ENCODE measurements around the gene PNLIPRP2. TPM values are rescaled to one million over a fixed set of nuclear protein-coding genes. Genes with fewer than 3 reads are reported as not detected.

PNLIPRP2 gene
- 1.2 TPM for total RNA-seq

- no peak for DNase-seq (ENCODE audit: low spot score)
These were observed at the start of gene PNLIPRP2 for GRCh38 chr10:116620423-116621400. TSS of gene PNLIPRP2 (plus strand) at chr10:116620953.

DNA sequence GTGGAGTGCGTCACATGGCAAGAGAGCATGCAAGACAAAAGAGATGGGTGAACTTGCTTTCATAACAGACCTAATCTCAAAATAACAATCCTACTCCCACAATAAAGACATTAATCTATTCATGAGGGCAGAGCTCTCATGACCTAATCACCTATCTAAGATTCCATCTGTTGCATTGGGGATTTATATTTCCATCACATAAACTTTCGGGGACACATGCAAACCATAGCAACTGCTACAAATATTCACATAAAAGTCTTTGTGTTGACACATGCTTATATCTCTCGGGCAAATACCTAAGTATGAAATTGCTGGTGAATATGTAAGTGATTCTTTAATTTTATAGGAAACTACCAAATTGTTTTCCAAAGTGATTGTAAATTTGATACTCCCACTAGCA is 46.0 kb upstream of the PNLIPRP2 start:
- no peak for DNase-seq (ENCODE audit: low spot score)

- no peak for DNase-seq (ENCODE audit: low spot score)
These were observed 32.7 kb upstream of the PNLIPRP2 start for GRCh38 chr10:116587878-116588591.

DNA sequence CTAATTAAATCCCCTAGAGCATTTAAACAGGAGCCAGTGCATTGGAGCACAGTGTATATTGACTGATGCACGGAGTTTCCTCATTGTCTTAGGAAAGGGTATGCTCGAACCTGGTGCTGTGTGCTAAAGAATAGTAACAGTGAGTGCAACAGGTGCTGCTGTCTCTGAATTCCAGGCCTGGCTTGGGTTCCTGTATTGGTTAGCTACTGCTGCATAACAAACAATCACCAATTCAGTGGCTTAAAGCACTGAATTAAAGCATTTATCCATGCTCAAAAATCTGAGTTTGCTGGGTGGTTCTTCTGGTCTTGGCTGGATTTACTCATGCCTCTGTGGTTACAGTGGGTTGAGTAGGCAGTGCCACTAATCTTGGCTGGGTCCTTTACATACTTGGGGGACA is 31.8 kb upstream of the PNLIPRP2 start:
- no peak for DNase-seq (ENCODE audit: low spot score)

DNA sequence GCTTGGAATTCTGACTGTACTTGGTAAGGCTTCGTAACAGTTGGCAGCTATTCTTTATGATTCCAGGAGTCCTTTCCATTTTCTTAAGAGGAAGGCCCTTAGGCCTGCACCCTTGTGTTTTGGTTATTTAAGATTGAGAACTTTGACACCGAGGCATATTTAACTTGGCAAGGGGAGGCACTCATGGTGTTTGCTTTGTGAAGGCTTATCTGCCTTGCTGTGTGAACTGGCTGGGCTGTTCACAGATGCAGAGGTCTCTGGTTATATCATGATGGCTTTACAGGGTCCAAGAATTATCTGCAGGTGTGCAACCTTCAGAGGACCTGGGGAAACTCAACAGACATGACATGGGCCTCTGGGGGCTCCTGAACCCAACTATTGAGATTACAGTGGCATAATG is 30.8 kb upstream of the PNLIPRP2 start:
- DNase-seq (ENCODE audit: low spot score): no peak

GRCh38 chr10:116590590-116591444 is 29.9 kb upstream of the PNLIPRP2 start, which contains the start of gene PNLIPRP1:
TSS of gene PNLIPRP1 (plus strand) at chr10:116590959. CDS start at chr10:116591130, 171 bp downstream.
- DNase-seq (ENCODE audit: low spot score): no peak

GRCh38 chr10:116593139-116593740 is 27.5 kb upstream of the PNLIPRP2 start:
- DNase-seq (ENCODE audit: low spot score): no peak

- DNase-seq (ENCODE audit: low spot score): no peak
These were observed 26.2 kb upstream of the PNLIPRP2 start for GRCh38 chr10:116594525-116595035.

- no peak for DNase-seq (ENCODE audit: low spot score)
These were observed 24.7 kb upstream of the PNLIPRP2 start for GRCh38 chr10:116596062-116596461.

- DNase-seq (ENCODE audit: low spot score): no peak
These were observed 23.2 kb upstream of the PNLIPRP2 start for GRCh38 chr10:116597543-116597942.

GRCh38 chr10:116598329-116598728 is 22.4 kb upstream of the PNLIPRP2 start:
- DNase-seq (ENCODE audit: low spot score): no peak

DNA sequence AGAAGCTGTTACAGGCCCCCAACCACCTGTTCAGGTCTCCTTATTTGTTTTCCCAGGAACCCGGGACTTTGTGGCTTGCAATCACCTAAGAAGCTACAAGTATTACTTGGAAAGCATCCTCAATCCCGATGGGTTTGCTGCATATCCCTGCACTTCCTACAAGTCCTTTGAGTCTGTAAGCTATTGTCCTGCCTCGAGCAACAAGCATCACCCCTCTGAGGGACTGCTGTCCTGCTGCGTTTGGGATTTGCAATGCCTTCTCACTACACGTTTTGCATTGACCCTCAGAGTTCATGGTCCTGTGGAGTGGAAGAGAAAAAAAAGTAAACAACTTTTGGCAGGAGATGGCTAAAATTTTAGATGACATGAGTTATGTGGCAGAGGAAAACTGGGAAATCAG is 20.8 kb upstream of the PNLIPRP2 start:
- DNase-seq (ENCODE audit: low spot score): no peak

DNA sequence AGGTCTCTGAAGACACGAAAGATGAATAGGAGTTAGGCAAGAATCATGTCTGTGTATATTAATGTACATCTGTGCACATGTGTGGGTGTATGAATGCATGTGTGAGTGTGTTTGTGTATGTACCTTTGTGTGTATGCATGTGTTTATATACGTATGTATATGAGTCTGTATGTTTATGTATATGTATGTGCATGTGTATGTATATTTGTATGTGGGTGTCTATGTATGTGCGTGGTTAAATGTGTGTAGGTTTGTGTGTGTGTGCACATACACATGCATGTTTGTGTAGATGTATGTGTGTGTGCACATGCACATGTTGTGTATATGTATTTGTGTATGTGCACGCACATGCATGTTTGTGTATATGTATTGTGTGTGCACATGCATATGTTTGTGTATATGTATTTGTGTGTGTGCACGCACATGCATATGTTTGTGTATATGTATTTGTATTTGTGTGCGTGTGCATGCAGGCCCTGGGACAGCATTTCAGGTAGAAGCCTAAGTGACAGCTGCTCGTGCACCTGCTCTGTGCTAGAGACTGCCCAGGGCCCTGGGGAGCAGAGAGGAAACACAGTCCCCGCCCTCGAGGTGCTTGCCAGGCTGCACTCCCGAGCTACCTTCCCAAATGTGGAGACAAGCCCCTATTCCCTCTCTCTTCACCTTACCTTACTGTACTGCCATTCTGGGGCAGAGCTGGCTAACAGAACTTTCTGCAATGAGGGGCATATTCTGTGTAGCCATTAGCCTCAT is 17.9 kb upstream of the PNLIPRP2 start:
- no peak for DNase-seq (ENCODE audit: low spot score)

GRCh38 chr10:116606061-116606483 is 14.7 kb upstream of the PNLIPRP2 start:
- DNase-seq (ENCODE audit: low spot score): no peak

DNA sequence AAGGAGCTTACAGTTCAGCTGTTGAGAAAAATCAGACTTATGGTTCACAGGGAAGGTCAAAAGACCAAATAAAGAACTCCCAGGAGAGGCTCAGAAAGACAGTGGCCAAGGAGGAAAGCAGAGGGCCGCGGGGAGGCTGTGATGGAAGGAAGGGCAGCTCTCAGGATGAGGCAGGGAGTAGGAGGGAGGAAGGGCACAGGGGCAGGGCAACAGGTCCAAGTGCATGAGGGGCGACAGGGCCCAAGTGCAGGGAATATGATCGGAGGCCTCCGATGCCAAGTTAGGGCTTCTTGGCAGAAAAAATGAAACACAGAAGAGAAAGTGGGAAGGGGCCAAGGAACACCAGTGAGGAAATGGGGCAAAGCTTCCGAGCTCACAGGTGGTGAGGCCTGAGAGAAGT is 13.4 kb upstream of the PNLIPRP2 start:
- DNase-seq (ENCODE audit: low spot score): no peak

DNA sequence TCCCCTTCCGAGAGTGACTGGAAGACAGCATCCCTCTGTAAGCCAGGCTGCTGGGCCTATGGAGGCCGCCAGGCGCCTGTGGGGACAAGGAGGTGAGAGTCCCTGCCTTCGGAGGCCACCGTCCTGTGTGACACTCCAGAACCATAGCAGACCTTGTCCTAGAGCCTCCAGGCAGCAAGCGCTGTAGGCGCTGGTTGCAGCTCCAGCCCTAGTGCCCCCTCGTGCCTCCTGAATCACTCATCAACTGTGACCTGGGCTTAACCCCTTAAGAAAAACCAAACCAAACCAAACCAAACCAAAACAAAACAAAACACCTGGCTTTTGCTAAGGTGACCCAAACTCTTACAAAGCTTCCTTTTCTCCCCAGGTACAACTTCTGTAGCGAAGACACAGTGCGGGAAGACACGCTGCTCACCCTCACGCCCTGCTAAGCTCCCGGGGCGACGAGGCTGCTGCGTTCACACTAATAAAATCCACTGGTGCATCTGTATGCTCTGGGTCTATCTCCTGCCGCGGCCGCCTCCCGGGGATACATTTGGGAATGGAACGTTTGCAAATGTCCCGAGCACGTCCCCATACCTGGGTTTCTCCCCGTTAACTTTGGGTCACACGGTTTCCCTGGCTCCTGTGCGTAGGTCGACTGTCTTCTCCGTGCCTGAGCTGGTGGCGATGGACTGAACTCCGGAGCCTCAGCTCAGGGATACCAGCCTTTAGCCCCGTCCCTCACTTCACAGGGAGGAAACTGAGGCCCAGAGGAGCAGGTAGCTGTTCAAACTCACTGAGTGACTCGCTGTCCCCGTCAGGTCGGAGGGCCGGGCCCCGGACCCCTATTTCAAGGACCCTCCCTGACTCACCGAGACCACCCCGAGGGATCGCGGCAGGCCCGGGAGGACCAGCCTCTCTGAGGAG is 11.8 kb upstream of the PNLIPRP2 start:
- DNase-seq (ENCODE audit: low spot score): no peak

GRCh38 chr10:116610443-116611152 is 10.2 kb upstream of the PNLIPRP2 start:
- DNase-seq (ENCODE audit: low spot score): no peak

- DNase-seq (ENCODE audit: low spot score): no peak
These were observed 9.6 kb upstream of the PNLIPRP2 start for GRCh38 chr10:116611153-116611545.
